Measurements from ENCODE around the gene MARCHF10.

DNA sequence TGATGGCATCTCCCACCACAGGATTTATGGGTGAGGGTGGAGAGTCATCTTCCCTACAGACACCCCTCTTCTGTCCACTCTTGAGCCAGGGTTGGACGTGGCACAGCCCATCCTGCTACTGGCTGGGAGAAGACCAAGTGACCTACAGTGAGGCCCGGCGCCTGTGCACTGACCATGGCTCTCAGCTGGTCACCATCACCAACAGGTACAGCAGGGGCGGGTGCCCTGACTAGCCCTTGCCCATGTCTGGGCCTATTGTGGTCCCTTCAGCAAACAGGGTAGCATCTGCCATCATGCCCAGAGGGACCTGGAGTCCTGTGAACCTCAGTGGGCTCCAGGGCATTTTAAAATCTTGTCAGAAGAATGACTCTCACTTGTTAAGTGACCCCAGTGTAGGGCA is 132.4 kb downstream of the MARCHF10 start:
- TF ChIP-seq SP1 (IDR thresholded peaks at IDR 0.05) (no peak), TARDBP (IDR thresholded peaks at IDR 0.05) (no peak), BHLHE40 (IDR thresholded peaks at IDR 0.05; ENCODE audit: borderline replicate concordance) (no peak), FOXK2 (IDR thresholded peaks at IDR 0.05) (no peak), SUZ12 (IDR thresholded peaks at IDR 0.05) (no peak), LEF1 (IDR thresholded peaks at IDR 0.05; ENCODE audit: borderline replicate concordance) (no peak), NFRKB (IDR thresholded peaks at IDR 0.05) (no peak), ZNF384 (IDR thresholded peaks at IDR 0.05) (no peak), ARNT (IDR thresholded peaks at IDR 0.05) (no peak), FOXM1 (IDR thresholded peaks at IDR 0.05; ENCODE audit: borderline replicate concordance) (no peak)
- TF ChIP-seq, protein P1, sequence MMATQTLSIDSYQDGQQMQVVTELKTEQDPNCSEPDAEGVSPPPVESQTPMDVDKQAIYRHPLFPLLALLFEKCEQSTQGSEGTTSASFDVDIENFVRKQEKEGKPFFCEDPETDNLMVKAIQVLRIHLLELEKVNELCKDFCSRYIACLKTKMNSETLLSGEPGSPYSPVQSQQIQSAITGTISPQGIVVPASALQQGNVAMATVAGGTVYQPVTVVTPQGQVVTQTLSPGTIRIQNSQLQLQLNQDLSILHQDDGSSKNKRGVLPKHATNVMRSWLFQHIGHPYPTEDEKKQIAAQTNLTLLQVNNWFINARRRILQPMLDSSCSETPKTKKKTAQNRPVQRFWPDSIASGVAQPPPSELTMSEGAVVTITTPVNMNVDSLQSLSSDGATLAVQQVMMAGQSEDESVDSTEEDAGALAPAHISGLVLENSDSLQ (IDR thresholded peaks at IDR 0.05) = no peak
